Measurements from ENCODE around the gene NR2F1-AS1. TPM values are rescaled to one million over a fixed set of nuclear protein-coding genes. Genes with fewer than 3 reads are reported as not detected.

The NR2F1-AS1 gene
- total RNA-seq, 4 donors from 2014 or later = 4.1 to 8.6 (median 5.3) TPM

- TF ChIP-seq, protein P1, sequence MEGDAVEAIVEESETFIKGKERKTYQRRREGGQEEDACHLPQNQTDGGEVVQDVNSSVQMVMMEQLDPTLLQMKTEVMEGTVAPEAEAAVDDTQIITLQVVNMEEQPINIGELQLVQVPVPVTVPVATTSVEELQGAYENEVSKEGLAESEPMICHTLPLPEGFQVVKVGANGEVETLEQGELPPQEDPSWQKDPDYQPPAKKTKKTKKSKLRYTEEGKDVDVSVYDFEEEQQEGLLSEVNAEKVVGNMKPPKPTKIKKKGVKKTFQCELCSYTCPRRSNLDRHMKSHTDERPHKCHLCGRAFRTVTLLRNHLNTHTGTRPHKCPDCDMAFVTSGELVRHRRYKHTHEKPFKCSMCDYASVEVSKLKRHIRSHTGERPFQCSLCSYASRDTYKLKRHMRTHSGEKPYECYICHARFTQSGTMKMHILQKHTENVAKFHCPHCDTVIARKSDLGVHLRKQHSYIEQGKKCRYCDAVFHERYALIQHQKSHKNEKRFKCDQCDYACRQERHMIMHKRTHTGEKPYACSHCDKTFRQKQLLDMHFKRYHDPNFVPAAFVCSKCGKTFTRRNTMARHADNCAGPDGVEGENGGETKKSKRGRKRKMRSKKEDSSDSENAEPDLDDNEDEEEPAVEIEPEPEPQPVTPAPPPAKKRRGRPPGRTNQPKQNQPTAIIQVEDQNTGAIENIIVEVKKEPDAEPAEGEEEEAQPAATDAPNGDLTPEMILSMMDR (IDR thresholded peaks at IDR 0.05; ENCODE audit: low read depth) = no peak
Observed at GRCh38 chr5:93591323-93591945, 10.4 kb upstream of the NR2F1-AS1 start.

- TF ChIP-seq, protein P1 (IDR thresholded peaks at IDR 0.05; ENCODE audit: low read depth) = no peak
Observed at GRCh38 chr5:93590493-93590892, 9.5 kb upstream of the NR2F1-AS1 start.

DNA sequence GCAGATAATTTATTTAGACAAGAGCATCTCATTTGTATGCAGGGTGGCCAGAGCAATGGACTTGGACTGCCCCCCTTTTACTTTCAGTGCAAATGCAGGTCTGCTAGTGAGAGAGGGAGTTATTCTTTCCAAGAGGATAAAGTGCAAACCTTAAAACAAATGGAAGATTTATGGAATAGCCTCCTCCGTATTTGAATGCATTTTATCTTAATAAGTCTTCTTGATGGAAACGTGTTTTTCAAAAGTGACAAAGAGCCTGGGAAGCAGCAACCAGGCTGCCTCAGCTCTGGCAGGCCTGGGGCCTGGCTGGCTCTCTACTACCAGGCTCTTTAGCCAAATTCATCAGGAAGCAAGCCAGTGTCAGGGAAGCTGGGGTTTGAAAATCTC lies 8.8 kb upstream of the NR2F1-AS1 start:
- TF ChIP-seq, protein P1 (IDR thresholded peaks at IDR 0.05; ENCODE audit: low read depth) = no peak

DNA sequence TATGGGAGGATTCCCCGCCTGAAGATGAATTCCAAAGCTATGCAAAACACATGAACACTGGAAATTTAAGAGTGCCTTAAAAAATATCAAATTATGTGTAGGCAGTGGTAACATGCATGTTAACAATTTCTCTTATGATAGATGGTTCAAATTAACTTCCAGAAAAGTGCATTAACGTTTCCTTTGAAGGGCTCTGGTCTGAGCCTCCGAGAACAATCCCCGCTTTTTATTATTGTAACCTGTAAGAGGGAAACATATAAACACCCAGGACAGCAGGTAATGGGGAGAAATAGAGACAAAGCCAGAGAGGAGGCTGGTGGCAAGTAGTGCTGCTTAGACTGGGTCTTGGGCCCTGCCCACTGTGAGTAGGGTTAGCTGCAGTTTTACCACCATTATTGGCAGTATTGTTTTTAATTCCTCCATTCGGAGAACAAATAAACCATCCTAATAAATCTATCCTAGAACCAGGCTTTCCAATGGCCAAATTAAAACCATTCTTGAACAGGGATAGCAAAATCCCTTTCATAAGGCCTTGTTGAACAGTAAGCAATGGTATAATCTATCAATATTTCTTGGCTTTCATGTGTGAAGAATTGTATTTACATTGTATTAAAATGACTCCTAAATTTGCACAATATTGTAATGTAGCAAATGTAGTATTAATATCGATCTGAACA lies 8.3 kb upstream of the NR2F1-AS1 start:
- TF ChIP-seq, protein P1 (IDR thresholded peaks at IDR 0.05; ENCODE audit: low read depth) = no peak

DNA sequence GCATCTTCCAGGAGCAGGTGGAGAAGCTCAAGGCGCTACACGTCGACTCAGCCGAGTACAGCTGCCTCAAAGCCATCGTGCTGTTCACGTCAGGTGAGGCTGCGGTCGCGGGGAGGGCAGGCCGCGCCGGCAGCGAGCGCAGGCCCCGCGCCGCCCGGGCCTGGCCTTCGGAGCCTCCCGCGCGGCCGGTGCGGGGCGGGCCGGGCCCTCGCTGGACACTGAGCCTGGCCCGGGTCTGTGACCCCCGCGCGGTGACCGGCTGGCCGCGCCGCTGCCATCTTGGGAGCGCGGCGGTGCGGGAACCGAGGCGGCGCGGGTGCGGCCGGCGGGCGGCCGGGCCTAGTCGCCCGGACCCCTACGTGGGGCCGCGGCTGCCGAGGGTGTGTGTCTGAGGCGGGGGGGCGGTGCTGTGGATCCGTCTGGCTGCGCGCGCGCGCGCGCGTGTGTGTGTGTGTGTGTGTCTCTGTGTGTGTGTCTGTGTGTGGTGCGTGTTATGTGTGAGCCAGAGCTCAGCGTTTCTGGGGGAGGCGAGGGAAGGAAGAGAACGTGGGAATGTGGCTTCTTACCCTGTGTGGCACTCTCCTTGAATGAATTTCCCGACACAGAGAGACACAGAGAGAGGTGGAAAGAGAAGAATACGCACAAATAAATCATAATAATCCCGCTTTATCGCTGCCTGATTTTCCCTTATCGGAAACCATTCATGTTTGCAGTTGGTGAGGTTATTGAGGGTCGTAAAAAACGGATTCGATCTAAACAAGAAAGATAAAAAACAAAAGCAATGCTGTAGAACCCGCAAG lies 7.5 kb upstream of the NR2F1-AS1 start:
- TF ChIP-seq, protein P1 (IDR thresholded peaks at IDR 0.05; ENCODE audit: low read depth) = no peak

DNA sequence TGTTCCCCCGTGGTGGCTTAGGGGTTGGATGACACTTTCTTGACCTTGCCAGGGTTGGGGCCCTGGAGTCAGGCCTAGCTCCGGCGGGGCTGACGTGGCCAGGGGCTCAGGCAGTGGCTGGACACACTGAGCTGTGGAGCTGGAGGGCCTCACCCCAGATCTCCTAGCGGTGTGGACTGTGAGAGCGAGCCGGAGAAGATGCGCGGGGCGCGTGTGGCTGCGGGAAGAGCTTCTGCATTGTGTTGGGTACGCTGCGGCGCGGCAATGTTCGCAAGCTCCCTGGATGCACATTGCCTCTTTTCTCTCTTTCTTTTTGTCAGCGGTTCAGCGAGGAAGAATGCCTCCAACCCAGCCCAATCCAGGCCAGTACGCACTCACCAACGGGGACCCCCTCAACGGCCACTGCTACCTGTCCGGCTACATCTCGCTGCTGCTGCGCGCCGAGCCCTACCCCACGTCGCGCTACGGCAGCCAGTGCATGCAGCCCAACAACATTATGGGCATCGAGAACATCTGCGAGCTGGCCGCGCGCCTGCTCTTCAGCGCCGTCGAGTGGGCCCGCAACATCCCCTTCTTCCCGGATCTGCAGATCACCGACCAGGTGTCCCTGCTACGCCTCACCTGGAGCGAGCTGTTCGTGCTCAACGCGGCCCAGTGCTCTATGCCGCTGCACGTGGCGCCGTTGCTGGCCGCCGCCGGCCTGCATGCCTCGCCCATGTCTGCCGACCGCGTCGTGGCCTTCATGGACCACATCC lies 6.8 kb upstream of the NR2F1-AS1 start:
- TF ChIP-seq, protein P1 (IDR thresholded peaks at IDR 0.05; ENCODE audit: low read depth) = no peak
